HG03066 (cell line): ENCODE measurements around the gene PHACTR3.

ENCODE experiments used
- ATAC-seq: cut with Tn5 transposase; IDR thresholded peaks from one replicate; pipeline ENCODE4 v1.9.1; 2021; ENCODE audit warnings: low read depth; ENCODE audit not compliant: unreplicated experiment

PHACTR3 gene

GRCh38 chr20:59644371-59644939 is 40.1 kb downstream of the PHACTR3 start:
- no peak for ATAC-seq

GRCh38 chr20:59645271-59645670 is 40.9 kb downstream of the PHACTR3 start:
- no peak for ATAC-seq

- no peak for ATAC-seq
Measured at GRCh38 chr20:59645761-59646171, 41.4 kb downstream of the PHACTR3 start.

GRCh38 chr20:59646487-59646886 is 42.1 kb downstream of the PHACTR3 start:
- no peak for ATAC-seq

GRCh38 chr20:59647271-59647670 is 42.9 kb downstream of the PHACTR3 start:
- no peak for ATAC-seq

GRCh38 chr20:59648466-59649070 is 44.2 kb downstream of the PHACTR3 start:
- no peak for ATAC-seq

- no peak for ATAC-seq
Measured at GRCh38 chr20:59650418-59650817, 46.1 kb downstream of the PHACTR3 start.

GRCh38 chr20:59652381-59652780 is 48.0 kb downstream of the PHACTR3 start:
- ATAC-seq = no peak

- no peak for ATAC-seq
Measured at GRCh38 chr20:59656417-59656816, 52.1 kb downstream of the PHACTR3 start.

GRCh38 chr20:59657459-59658046 is 53.2 kb downstream of the PHACTR3 start:
- ATAC-seq = no peak

- ATAC-seq = no peak
Measured at GRCh38 chr20:59660471-59660870, 56.1 kb downstream of the PHACTR3 start.

- no peak for ATAC-seq
Measured at GRCh38 chr20:59661153-59661552, 56.8 kb downstream of the PHACTR3 start.

GRCh38 chr20:59661621-59662020 is 57.3 kb downstream of the PHACTR3 start:
- ATAC-seq = no peak

GRCh38 chr20:59662161-59662560 is 57.8 kb downstream of the PHACTR3 start:
- ATAC-seq = no peak

GRCh38 chr20:59662856-59663512 is 58.6 kb downstream of the PHACTR3 start:
- ATAC-seq = no peak

- no peak for ATAC-seq
Measured at GRCh38 chr20:59663513-59664060, 59.2 kb downstream of the PHACTR3 start.

- no peak for ATAC-seq
Measured at GRCh38 chr20:59664421-59664941, 60.1 kb downstream of the PHACTR3 start.

- ATAC-seq = no peak
Measured at GRCh38 chr20:59665656-59666555, 61.6 kb downstream of the PHACTR3 start.

- no peak for ATAC-seq
Measured at GRCh38 chr20:59666586-59666985, 62.2 kb downstream of the PHACTR3 start.

GRCh38 chr20:59667131-59667530 is 62.8 kb downstream of the PHACTR3 start:
- no peak for ATAC-seq
